Neural crest cell (in vitro differentiated cells): ENCODE measurements around the gene ANXA6. TPM values are rescaled to one million over a fixed set of nuclear protein-coding genes. Genes with fewer than 3 reads are reported as not detected.

ENCODE experiments used
- DNase-seq: peaks from one replicate; pipeline ENCODE4 v3.0.0; 2021; ENCODE audit warnings: low read depth, mixed read lengths, low spot score
- H3K27ac Mint-ChIP-seq: one replicate; pipeline ENCODE4 v1.8.0; 2021; ENCODE audit warnings: mild to moderate bottlenecking, mixed read lengths; ENCODE audit not compliant: unreplicated experiment
- H3K27me3 Mint-ChIP-seq: 2 replicates; pipeline ENCODE4 v1.8.0; 2021; ENCODE audit warnings: low read depth, mild to moderate bottlenecking, mixed read lengths
- H3K36me3 Mint-ChIP-seq: 2 replicates; pipeline ENCODE4 v1.8.0; 2021; ENCODE audit warnings: low read depth, mild to moderate bottlenecking, mixed read lengths
- H3K4me1 Mint-ChIP-seq: 2 replicates; pipeline ENCODE4 v1.8.0; 2021; ENCODE audit warnings: mixed read lengths
- H3K4me3 Mint-ChIP-seq: one replicate; pipeline ENCODE4 v1.8.0; 2021; ENCODE audit warnings: mild to moderate bottlenecking, mixed read lengths
- H3K9me3 Mint-ChIP-seq: 2 replicates; pipeline ENCODE4 v1.8.0; 2021; ENCODE audit warnings: mixed read lengths
- total RNA-seq: library from RNA; stranded (reverse); gene quantifications from 2 replicates; pipeline ENCODE4 v1.2.1, GENCODE V29; 2021
- TF ChIP-seq, protein P1 (sequence below): fragments of 200-600 bp; sonication (generic); conservative IDR thresholded peaks from 2 replicates; pipeline ENCODE4 v1.5.0; 2021; ENCODE audit warnings: antibody characterized with exemption, mild to moderate bottlenecking

The ANXA6 gene
- total RNA-seq, 1 donor from 2014 or later: 151 TPM

DNA sequence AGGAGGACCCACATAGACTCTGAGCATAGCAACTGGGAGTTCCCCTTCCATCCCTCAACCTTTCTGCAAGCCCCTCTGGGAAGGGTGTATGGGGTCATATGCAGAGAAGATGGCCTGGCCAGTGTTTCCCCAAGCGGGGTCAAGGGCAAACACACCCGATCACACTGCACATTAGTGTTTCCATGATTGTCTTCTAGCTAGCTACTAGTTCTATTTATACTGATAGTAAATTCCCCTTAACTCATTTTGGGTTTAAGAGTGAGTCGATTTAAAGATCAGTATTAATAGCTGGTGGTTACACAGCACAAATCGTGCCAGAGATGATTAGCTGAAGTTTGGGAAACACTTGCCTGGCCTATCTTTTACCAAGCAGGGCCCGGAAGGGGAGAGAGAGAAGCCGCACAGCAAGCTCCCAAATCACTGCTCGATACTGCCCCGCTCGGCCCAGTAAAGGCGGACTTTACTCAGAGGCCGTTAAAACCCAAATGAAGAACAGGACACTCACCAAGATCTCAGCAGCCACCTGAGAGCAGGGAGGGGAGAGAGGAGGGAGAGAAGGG lies 47.4 kb downstream of the ANXA6 start:
- H3K27me3 Mint-ChIP-seq: no peaks in the 10 kb centered on the region
- H3K4me3 Mint-ChIP-seq: no peak overlapping the region
- H3K9me3 Mint-ChIP-seq: no peaks in the 10 kb centered on the region
- H3K36me3 Mint-ChIP-seq: peaks cover 11% of the 10 kb centered on the region
- TF ChIP-seq, protein P1, sequence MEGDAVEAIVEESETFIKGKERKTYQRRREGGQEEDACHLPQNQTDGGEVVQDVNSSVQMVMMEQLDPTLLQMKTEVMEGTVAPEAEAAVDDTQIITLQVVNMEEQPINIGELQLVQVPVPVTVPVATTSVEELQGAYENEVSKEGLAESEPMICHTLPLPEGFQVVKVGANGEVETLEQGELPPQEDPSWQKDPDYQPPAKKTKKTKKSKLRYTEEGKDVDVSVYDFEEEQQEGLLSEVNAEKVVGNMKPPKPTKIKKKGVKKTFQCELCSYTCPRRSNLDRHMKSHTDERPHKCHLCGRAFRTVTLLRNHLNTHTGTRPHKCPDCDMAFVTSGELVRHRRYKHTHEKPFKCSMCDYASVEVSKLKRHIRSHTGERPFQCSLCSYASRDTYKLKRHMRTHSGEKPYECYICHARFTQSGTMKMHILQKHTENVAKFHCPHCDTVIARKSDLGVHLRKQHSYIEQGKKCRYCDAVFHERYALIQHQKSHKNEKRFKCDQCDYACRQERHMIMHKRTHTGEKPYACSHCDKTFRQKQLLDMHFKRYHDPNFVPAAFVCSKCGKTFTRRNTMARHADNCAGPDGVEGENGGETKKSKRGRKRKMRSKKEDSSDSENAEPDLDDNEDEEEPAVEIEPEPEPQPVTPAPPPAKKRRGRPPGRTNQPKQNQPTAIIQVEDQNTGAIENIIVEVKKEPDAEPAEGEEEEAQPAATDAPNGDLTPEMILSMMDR: no peak
- H3K4me1 Mint-ChIP-seq: no peaks in the 10 kb centered on the region
- no peak overlapping the region for H3K27ac Mint-ChIP-seq
- no peak for DNase-seq

DNA sequence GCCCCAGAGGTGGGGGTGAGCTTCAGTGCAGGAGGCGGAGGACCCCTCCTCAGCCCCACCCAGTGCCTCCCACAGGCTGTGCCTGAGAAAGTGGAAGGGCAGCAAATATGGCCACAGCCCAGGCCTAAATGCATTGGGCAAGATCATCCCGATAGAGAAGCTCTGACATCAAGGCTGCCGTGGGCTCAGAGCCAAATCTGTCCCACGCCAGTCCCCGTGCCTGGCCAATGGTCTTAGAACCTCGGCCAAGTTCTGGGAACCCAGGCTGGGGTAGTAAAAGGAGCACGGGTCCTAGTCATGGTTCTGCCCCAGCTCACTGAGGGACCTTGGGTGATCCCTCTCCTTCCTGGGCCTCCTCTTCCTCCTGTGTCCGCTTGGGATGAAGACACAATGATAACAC lies 49.0 kb downstream of the ANXA6 start:
- H3K36me3 Mint-ChIP-seq: peaks cover 18% of the 10 kb centered on the region
- H3K4me3 Mint-ChIP-seq: no peak overlapping the region
- H3K9me3 Mint-ChIP-seq: no peaks in the 10 kb centered on the region
- DNase-seq: no peak
- no peak overlapping the region for H3K27ac Mint-ChIP-seq
- no peaks in the 10 kb centered on the region for H3K4me1 Mint-ChIP-seq
- no peaks in the 10 kb centered on the region for H3K27me3 Mint-ChIP-seq
- TF ChIP-seq, protein P1: no peak

DNA sequence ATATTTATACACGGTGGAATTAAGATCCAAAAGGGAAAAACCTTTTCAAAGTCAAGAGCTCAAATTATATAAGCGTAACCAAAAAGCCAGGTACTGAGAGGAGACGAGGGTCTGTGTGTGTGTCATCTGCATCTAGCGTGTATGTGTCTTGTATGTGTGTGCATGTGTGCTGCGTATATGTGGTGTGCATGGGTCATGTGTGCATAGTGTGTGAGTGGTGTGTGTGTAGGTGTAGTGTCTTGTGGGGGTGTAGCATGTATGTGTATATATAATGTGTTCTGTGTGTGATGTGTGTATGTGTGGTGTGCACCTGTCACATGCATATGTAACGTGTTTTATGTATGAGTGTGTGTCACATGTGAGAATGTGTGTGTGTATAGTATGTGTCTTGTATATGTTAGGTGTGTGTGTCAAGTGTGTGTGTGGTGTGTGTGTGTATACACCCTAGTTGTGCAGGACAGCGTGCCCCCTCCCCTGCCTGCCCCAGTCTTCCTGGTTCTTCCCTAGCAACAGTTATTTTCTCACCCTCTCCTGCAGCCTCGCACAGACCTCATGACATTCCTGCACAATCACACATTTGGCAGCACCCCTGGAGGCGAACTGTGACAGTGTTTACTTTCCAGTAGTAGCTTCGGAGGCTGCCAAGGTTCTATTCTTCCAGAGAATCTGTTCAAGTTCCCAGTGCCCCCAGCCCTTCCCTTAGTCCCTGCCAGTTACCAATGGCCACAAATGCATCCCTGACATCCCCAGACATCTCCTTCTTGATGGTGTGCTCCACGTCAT lies 49.6 kb downstream of the ANXA6 start:
- Mint-ChIP-seq H3K36me3 (peaks cover 21% of the 10 kb centered on the region), H3K4me1 (no peaks in the 10 kb centered on the region), H3K27ac (no peak overlapping the region), H3K9me3 (no peaks in the 10 kb centered on the region), H3K27me3 (no peaks in the 10 kb centered on the region), H3K4me3 (no peak overlapping the region)
- no peak for DNase-seq
- TF ChIP-seq, protein P1: no peak

DNA sequence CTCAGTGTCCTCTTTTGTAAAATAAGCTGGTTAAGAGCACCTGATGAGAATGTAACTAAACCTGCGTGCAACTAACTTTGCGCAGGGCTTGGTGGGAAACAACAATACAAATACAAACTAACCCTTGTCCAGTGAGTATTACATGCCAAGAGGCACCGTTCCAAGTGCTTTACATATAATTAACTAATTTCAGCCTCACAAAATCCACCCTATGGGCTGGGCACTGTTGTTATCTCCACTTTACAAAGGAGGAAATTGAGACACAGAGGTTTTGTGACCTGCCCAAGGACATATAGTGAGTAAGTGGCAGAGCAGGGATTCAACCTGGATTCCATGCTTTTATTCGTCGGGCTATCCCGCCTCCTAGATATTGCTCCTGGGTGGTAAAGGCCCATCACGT lies 50.5 kb downstream of the ANXA6 start:
- H3K27me3 Mint-ChIP-seq: no peaks in the 10 kb centered on the region
- H3K4me1 Mint-ChIP-seq: no peaks in the 10 kb centered on the region
- H3K27ac Mint-ChIP-seq: no peak overlapping the region
- no peak for DNase-seq
- no peak overlapping the region for H3K4me3 Mint-ChIP-seq
- peaks cover 21% of the 10 kb centered on the region for H3K36me3 Mint-ChIP-seq
- H3K9me3 Mint-ChIP-seq: no peaks in the 10 kb centered on the region
- TF ChIP-seq, protein P1: no peak

DNA sequence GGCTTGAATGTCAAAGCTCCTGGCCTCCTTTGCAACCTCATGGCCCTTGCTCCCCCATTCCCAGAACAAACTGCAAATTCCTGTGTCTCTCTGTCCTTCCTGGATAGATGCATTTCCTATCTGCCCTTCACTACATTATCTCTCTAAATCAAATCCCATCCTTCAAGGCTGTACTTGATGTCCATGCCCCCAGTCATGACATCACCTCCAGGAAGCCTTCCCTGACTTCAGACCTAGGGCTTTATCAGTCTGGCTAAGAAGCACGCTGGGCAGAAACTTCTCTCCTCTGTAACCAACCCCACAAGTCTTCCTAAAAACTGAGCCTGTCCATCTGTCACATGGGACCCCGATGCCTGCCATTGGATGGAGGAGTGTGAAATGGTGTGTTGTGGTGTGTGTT lies 51.1 kb downstream of the ANXA6 start:
- H3K27me3 Mint-ChIP-seq: no peaks in the 10 kb centered on the region
- H3K9me3 Mint-ChIP-seq: no peaks in the 10 kb centered on the region
- H3K4me3 Mint-ChIP-seq: no peak overlapping the region
- no peak for DNase-seq
- peaks cover 21% of the 10 kb centered on the region for H3K36me3 Mint-ChIP-seq
- TF ChIP-seq, protein P1: no peak
- H3K4me1 Mint-ChIP-seq: no peaks in the 10 kb centered on the region
- H3K27ac Mint-ChIP-seq: no peak overlapping the region
